Smooth muscle cell (in vitro differentiated cells): Measurements from ENCODE around the gene AKAP10. TPM values are rescaled to one million over a fixed set of nuclear protein-coding genes. Genes with fewer than 3 reads are reported as not detected.

Source experiments
- DNase-seq: peaks from one replicate; lab custom pipeline; 2025; ENCODE audit not compliant: unreplicated experiment; lab: John Stamatoyannopoulos, UW
- H2AFZ ChIP-seq: fragments of 200-600 bp; sonication (generic); 2 replicates; pipeline ENCODE4 v1.6.0; 2016; ENCODE audit warnings: antibody characterized with exemption, low read depth, mild to moderate bottlenecking
- H3F3A ChIP-seq: fragments of 200-600 bp; sonication (generic); 2 replicates; pipeline ENCODE4 v1.6.0; 2017; ENCODE audit warnings: antibody characterized with exemption, low read depth
- H3K27ac ChIP-seq: fragments of 200-600 bp; sonication (generic); 2 replicates; pipeline ENCODE4 v1.5.1; 2016; ENCODE audit warnings: low read depth, mild to moderate bottlenecking
- H3K27me3 ChIP-seq: fragments of 200-600 bp; sonication (generic); 2 replicates; pipeline ENCODE4 v1.6.1; 2016; ENCODE audit warnings: low read depth, mild to moderate bottlenecking
- H3K36me3 ChIP-seq: fragments of 200-600 bp; sonication (generic); 2 replicates; pipeline ENCODE4 v1.5.1; 2016; ENCODE audit warnings: low read depth
- H3K4me1 ChIP-seq: fragments of 200-600 bp; sonication (generic); 2 replicates; pipeline ENCODE4 v1.5.1; 2016; ENCODE audit warnings: low read depth
- H3K4me2 ChIP-seq: fragments of 200-600 bp; sonication (generic); 2 replicates; pipeline ENCODE4 v1.6.0; 2016; ENCODE audit warnings: mild to moderate bottlenecking
- H3K4me3 ChIP-seq: fragments of 200-600 bp; sonication (generic); 2 replicates; pipeline ENCODE4 v1.5.1; 2016; ENCODE audit warnings: mild to moderate bottlenecking
- H3K79me2 ChIP-seq: fragments of 200-600 bp; sonication (generic); 2 replicates; pipeline ENCODE4 v1.6.0; 2016; ENCODE audit warnings: low read depth, mild to moderate bottlenecking
- H3K9ac ChIP-seq: fragments of 200-600 bp; sonication (generic); 2 replicates; pipeline ENCODE4 v1.6.0; 2016; ENCODE audit warnings: low read depth
- H3K9me3 ChIP-seq: fragments of 200-600 bp; sonication (generic); replicated peaks from 2 replicates; pipeline ENCODE4 v1.5.1; 2016; ENCODE audit warnings: low read depth
- H4K20me1 ChIP-seq: fragments of 200-600 bp; sonication (generic); 2 replicates; pipeline ENCODE4 v1.6.0; 2016; ENCODE audit warnings: low read depth
- WGBS: methylation state at CpG from one replicate; pipeline ENCODE4 v1.1.7; 2016; ENCODE audit warnings: low lambda C conversion rate; 5-methylcytosine and 5-hydroxymethylcytosine counted together
- polyA plus RNA-seq: library from polyadenylated mRNA; unstranded; fragments of >200 nt; fragmentation: Nextera tagmentation; extraction: Ambion mirVana; gene quantifications from 2 replicates; pipeline ENCODE4 v1.2.1, GENCODE V29; 2016
- total RNA-seq: library from RNA; depleted of rRNA; stranded (reverse); fragments of >200 nt; gene quantifications from 2 replicates; pipeline ENCODE4 v1.2.3, GENCODE V29; 2014
- TF ChIP-seq, protein P1 (sequence below): fragments of 200-600 bp; sonication (generic); IDR thresholded peaks from 2 replicates; pipeline ENCODE4 v1.5.1; 2017; ENCODE audit warnings: borderline replicate concordance, mild to moderate bottlenecking, antibody characterized with exemption; ENCODE audit not compliant: insufficient read depth, poor library complexity, severe bottlenecking

Gene AKAP10
- total and polyA plus RNA-seq, 2 experiments from 2014 or later: 23.7 to 28.4 TPM

DNA sequence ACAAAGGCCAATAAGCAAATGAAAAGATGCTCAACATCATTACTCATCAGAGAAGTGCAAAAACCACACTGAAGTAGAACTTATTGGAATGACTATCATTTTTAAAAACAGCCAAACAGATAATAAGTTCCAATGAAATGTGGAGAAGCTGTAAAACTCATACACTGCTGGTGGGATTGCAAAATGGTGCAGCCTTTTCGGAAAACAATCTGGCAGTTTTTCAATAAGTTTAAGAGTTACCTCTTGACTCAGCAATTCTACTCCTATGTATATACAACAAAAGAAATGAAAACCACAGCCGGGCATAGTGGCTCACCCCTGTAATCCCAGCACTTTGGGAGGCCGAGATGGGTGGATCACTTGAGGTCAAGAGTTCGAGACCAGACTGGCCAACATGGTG is 49.3 kb downstream of the AKAP10 start:
- 96% methylated on average over 4 of the region's 4 CpGs for WGBS
- no peak overlapping the region for H3K4me3 ChIP-seq
- TF ChIP-seq, protein P1, sequence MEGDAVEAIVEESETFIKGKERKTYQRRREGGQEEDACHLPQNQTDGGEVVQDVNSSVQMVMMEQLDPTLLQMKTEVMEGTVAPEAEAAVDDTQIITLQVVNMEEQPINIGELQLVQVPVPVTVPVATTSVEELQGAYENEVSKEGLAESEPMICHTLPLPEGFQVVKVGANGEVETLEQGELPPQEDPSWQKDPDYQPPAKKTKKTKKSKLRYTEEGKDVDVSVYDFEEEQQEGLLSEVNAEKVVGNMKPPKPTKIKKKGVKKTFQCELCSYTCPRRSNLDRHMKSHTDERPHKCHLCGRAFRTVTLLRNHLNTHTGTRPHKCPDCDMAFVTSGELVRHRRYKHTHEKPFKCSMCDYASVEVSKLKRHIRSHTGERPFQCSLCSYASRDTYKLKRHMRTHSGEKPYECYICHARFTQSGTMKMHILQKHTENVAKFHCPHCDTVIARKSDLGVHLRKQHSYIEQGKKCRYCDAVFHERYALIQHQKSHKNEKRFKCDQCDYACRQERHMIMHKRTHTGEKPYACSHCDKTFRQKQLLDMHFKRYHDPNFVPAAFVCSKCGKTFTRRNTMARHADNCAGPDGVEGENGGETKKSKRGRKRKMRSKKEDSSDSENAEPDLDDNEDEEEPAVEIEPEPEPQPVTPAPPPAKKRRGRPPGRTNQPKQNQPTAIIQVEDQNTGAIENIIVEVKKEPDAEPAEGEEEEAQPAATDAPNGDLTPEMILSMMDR: no peak
- no peaks in the 10 kb centered on the region for H3K9me3 ChIP-seq
- no peak for DNase-seq
- no peaks in the 10 kb centered on the region for H3F3A ChIP-seq
- H3K27ac ChIP-seq: no peak overlapping the region
- H3K4me1 ChIP-seq: no peaks in the 10 kb centered on the region
- H2AFZ ChIP-seq: no peak overlapping the region
- peaks cover 10% of the 10 kb centered on the region for H4K20me1 ChIP-seq
- H3K79me2 ChIP-seq: no peaks in the 10 kb centered on the region
- H3K4me2 ChIP-seq: no peak overlapping the region
- H3K27me3 ChIP-seq: no peaks in the 10 kb centered on the region
- H3K9ac ChIP-seq: no peak overlapping the region
- peaks cover 23% of the 10 kb centered on the region for H3K36me3 ChIP-seq

DNA sequence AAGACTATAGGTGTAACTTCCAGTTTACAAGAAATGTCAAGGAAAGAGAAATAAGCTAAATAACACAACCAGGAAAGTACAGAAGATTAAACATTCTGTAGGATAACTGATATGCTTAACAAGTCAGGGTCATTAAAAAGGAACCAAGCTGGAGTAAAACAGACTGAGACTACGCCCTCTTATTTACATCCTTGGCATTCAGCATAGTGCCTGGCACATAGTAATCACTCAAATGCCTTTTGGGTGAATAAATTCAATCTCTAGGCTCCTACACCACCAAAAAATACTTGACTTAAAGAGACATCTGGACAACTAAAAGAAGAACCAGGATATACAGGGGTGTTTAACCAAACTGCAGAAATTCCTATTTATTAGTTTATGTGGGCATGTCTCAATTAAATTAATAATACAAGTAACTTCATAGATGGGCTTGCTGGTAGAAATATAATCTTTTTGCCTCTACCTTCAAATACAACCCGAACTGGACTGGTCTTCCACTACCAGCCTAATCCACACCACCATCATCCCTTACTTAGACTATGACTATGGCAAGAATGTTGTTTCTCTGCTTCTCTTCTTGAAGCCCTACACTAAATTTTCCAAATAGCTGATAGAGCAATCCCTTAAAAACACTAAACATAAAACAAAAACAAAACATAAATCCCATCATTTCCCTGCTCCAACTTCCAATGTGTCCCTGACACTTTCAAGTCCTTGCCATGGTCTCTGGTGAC is 62.2 kb downstream of the AKAP10 start:
- WGBS: 98% methylated on average over 2 of the region's 2 CpGs
- Histone ChIP-seq H3K79me2 (peaks cover 3% of the 10 kb centered on the region), H3K36me3 (peaks cover 15% of the 10 kb centered on the region), H3K4me1 (no peaks in the 10 kb centered on the region), H4K20me1 (no peaks in the 10 kb centered on the region), H3K9ac (no peak overlapping the region), H3F3A (no peaks in the 10 kb centered on the region), H3K9me3 (no peaks in the 10 kb centered on the region), H3K27ac (no peak overlapping the region), H3K4me2 (no peak overlapping the region), H3K27me3 (no peaks in the 10 kb centered on the region), H3K4me3 (no peak overlapping the region), H2AFZ (no peak overlapping the region)
- no peak for DNase-seq
- TF ChIP-seq, protein P1: no peak

DNA sequence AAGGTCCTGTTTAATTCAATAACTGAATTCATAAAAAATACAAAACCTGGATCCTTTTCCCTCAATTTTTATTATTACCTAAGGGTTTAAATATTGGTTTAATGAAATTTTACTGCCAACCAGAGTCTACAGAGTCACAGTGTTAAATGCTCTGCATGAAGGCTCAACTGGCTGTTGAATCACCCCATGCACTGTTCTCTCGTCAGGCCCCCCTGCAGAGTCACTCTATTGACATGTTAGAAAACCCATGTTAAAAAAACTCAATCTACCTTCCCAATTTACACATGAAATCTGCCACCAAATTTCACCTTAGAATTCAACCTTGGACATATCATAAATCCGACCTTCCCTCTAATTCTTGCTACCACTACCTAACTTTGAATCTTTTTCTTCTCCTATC is 66.6 kb downstream of the AKAP10 start:
- H3K36me3 ChIP-seq: peaks cover 4% of the 10 kb centered on the region
- 98% methylated on average over 2 of the region's 2 CpGs for WGBS

More for the DNA sequence above, 66.6 kb downstream of the AKAP10 start:
- Histone ChIP-seq H2AFZ (no peak overlapping the region), H3K27ac (no peak overlapping the region), H3F3A (peaks cover 7% of the 10 kb centered on the region), H4K20me1 (peaks cover 6% of the 10 kb centered on the region), H3K79me2 (no peaks in the 10 kb centered on the region), H3K27me3 (no peaks in the 10 kb centered on the region), H3K9me3 (no peaks in the 10 kb centered on the region), H3K4me2 (no peak overlapping the region), H3K4me1 (no peaks in the 10 kb centered on the region), H3K4me3 (no peak overlapping the region), H3K9ac (no peak overlapping the region)
- TF ChIP-seq, protein P1: no peak
- DNase-seq: no peak
